BJ (cell line): ENCODE measurements around the gene TNS1. TPM values are rescaled to one million over a fixed set of nuclear protein-coding genes. Genes with fewer than 3 reads are reported as not detected.

Experiments used
- CTCF ChIA-PET: fragments of 350-600 bp; formaldehyde crosslinking; extraction: SDS; loops from one replicate; lab custom pipeline; 2021; ENCODE audit warnings: antibody characterized with exemption, inconsistent platforms; lab: Yijun Ruan, JAX
- POLR2A ChIA-PET: fragments of 300-600 bp; sonication (Branson Sonifier 250); formaldehyde crosslinking; extraction: SDS; loops from one replicate; lab custom pipeline; 2021; ENCODE audit warnings: antibody characterized with exemption; lab: Charles Lee
- DNase-seq: peaks from one replicate; pipeline ENCODE4 v3.0.0-alpha.2; 2011; ENCODE audit warnings: low read depth
- H3K27me3 ChIP-seq: 2 replicates; pipeline ENCODE4 v1.6.0; 2011; ENCODE audit warnings: low read length; ENCODE audit not compliant: control insufficient read depth, insufficient read depth
- H3K36me3 ChIP-seq: 2 replicates; pipeline ENCODE4 v1.5.1; 2011; ENCODE audit warnings: low read length; ENCODE audit not compliant: control insufficient read depth, insufficient read depth
- H3K4me3 ChIP-seq: 2 replicates; pipeline ENCODE4 v1.5.1; 2011; ENCODE audit warnings: low read depth, mild to moderate bottlenecking, control low read depth, low read length
- polyA plus RNA-seq: library from polyadenylated mRNA; depleted of rRNA; stranded (reverse); fragments of >200 nt; gene quantifications from 2 replicates; pipeline ENCODE4 v1.2.3, GENCODE V29; 2011
- TF ChIP-seq, protein P1 (sequence below): IDR thresholded peaks from 2 replicates; pipeline ENCODE4 v1.5.1; 2011; ENCODE audit warnings: low read depth, mild to moderate bottlenecking, control low read depth, inconsistent platforms, low read length, moderate library complexity; ENCODE audit not compliant: insufficient read depth

Gene TNS1
- polyA plus RNA-seq, 1 experiment = 35.6 TPM

DNA sequence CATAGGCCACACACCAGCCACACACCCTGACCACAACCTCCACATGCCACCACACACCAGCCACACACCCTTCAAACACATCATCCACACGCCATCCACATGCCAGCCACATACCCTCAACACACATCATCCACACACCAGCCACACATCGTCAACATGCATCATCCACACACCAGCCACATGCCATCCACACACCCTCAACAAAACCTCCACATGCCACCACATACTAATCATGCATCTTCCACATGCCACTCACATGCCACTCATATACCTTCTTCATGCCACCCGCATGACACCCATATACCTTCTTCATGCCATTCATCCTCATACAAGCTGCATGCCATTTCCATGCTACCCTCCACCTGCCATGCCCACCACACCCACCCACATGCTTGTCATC, 12.4 kb downstream of the TNS1 start:
- Histone ChIP-seq H3K4me3 (no peak overlapping the region), H3K36me3 (peaks cover 48% of the 10 kb centered on the region), H3K27me3 (no peaks in the 10 kb centered on the region)
- DNase-seq = no peak
- CTCF ChIA-PET = interaction anchor here (3.5 kb wide), 1 partner anchor 104 kb away, joined by 20 read pairs; no protein-coding TSS in a partner anchor
- POLR2A ChIA-PET = no interaction called here
- TF ChIP-seq, protein P1, sequence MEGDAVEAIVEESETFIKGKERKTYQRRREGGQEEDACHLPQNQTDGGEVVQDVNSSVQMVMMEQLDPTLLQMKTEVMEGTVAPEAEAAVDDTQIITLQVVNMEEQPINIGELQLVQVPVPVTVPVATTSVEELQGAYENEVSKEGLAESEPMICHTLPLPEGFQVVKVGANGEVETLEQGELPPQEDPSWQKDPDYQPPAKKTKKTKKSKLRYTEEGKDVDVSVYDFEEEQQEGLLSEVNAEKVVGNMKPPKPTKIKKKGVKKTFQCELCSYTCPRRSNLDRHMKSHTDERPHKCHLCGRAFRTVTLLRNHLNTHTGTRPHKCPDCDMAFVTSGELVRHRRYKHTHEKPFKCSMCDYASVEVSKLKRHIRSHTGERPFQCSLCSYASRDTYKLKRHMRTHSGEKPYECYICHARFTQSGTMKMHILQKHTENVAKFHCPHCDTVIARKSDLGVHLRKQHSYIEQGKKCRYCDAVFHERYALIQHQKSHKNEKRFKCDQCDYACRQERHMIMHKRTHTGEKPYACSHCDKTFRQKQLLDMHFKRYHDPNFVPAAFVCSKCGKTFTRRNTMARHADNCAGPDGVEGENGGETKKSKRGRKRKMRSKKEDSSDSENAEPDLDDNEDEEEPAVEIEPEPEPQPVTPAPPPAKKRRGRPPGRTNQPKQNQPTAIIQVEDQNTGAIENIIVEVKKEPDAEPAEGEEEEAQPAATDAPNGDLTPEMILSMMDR = no peak

DNA sequence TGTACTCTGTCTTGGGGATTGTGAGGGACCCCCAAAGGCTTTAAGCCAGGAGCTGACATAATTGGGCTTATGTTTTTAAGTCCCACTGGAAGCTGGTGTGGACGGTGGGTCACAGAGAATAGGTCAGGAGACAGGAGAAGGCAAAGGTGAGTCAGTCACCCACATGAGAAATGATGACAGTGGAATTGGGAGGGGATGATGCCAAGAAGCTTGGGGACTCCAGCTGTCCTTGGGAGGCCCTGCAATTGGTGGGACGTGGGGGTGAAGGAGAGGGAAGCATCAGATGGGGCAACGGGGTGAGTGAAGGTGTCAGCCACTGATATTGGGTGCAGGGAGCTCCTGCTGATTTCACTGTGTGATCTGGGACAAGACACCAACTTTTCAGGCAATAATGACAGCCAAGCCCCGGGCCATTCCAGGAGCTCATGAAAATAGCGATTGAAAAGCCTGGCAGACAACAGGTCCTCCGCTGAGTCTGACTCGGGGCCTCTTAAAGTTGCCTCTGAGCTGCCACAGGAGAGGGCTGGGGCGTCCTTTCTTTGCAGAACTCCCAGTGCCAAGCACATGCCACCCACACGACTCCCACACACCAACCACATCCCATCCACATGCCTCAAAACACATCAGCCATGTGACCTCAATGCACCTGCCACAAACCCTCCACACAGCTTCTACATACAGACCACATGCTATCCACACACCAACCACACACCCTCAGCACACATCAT, 13.4 kb downstream of the TNS1 start:
- ChIA-PET POLR2A (no interaction called here), CTCF (interaction anchor here (0.7 to 3.9 kb wide), 22 partner anchors 9 to 203 kb away, joined by 3 to 25 read pairs (median 4); partner anchors contain the start of gene TNS1)
- Histone ChIP-seq H3K36me3 (peaks cover 48% of the 10 kb centered on the region), H3K4me3 (no peak overlapping the region), H3K27me3 (no peaks in the 10 kb centered on the region)
- TF ChIP-seq, protein P1 = no peak
- DNase-seq = no peak

DNA sequence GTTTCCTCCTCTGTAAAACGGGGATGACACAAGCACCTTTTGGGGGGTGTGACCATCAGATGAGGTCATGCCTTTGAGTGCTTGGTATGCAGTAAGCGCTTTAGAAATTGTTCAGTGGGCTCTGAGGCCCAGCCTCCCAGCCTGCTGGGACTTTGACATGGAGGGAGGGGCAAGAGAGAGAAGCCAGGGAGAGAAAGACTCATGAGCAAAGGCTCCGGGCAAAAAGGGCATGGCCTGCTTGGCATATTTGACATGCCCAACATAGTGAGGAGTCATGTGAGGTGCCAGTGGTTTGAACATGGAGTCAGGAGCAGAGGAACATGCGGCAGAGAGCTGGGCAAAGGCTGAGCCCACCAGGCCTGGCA, 14.0 kb downstream of the TNS1 start:
- CTCF ChIA-PET = interaction anchor here (0.7 to 3.9 kb wide), 22 partner anchors 11 to 203 kb away, joined by 3 to 25 read pairs (median 4); partner anchors contain the start of gene TNS1
- DNase-seq = no peak
- H3K4me3 ChIP-seq = no peak overlapping the region
- H3K36me3 ChIP-seq = peaks cover 48% of the 10 kb centered on the region
- no peaks in the 10 kb centered on the region for H3K27me3 ChIP-seq
- POLR2A ChIA-PET = no interaction called here
- TF ChIP-seq, protein P1 = no peak

DNA sequence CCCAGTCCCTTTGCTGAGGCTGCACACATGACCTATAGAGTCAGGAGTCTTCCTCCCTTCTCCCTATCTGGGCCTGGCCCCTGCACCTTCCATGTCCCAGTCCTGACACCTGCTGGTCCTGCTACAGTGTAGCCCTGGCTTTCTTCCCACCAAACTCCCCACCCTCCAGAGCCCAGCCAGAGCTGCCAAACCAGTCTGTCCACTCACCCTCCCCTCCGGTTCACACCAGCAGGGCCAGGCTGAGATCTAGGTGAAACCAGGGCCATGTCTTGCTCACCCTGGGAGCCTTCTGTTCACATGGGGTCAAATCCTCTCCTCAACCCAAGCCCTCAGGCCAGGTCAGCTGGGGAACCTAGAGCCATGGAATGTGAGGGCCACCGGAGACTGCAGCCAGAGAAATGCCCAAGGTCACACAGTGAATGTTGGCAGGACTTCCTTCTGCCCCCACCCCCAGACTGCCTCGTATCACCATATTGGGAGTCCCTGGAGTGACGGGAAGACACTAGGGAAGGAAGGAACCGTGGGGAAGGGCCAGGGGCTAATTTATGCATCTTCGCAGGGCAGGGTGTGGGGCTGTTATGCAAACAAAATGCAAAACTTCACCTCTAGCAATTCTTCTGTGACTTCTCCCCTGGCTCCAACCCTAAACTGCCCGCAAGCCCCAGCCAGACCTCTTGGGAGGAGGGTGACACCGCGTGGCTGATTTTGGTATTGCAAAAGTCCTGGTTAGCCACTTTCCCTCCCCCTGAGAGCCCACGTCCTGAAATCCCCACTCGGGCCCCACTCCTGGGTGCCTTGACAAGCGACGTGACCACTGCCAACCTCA, 14.6 kb downstream of the TNS1 start:
- TF ChIP-seq, protein P1 = peak; percentile 87
- Histone ChIP-seq H3K4me3 (no peak overlapping the region), H3K27me3 (no peaks in the 10 kb centered on the region), H3K36me3 (peaks cover 53% of the 10 kb centered on the region)
- POLR2A ChIA-PET = no interaction called here
- DNase-seq = no peak
- CTCF ChIA-PET = interaction anchor here (0.9 to 3.9 kb wide), 17 partner anchors 23 to 202 kb away, joined by 3 to 25 read pairs (median 3); no protein-coding TSS in a partner anchor

DNA sequence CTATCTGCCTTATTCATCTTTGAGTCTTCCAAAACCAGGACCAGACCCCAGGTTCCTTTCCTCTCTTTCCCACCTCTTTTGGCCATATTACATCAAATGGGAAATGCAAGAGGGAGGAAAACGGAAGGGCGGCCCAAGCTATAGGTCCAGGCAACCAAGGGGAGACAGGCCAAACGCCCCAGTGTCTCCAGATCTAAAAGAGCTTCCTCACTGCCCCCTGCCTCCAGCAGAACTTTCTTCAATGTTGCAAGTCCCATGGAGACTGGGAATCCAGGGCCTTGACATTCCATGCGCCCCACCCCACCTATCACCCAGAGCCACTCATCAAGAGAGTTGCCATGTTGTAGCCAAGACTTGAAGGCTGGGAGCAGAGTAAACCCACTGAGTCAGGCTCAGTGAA, 15.4 kb downstream of the TNS1 start:
- TF ChIP-seq, protein P1 = no peak
- Histone ChIP-seq H3K4me3 (no peak overlapping the region), H3K27me3 (no peaks in the 10 kb centered on the region), H3K36me3 (peaks cover 55% of the 10 kb centered on the region)
- ChIA-PET POLR2A (no interaction called here), CTCF (interaction anchor here (0.6 to 3.9 kb wide), 16 partner anchors 8 to 201 kb away, joined by 3 to 25 read pairs (median 3); no protein-coding TSS in a partner anchor)
- no peak for DNase-seq
